Measurements from ENCODE around the gene GREB1.

DNA sequence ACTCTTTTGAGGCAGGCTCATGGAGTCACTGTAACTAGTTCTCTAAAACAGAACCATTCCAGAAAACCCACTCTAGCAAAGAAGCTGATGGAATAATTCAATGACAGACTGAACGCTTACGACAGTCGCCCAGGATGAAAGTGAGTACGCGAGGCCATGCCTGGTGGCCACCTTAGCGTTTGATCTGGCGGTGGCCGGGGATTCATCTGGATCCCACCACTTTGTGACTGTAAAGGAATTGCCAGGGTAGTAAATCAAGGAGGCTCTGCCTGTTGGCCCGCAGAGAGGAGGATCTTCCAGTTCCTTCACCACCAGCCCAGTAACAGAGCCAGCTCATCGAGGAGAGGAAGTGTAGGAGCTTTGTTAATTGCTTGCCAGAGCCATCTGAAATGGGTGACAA lies 34.6 kb downstream of the GREB1 start:
- no peak for TF ChIP-seq CTCF (IDR thresholded peaks at IDR 0.05)
- TF ChIP-seq EZH2 (IDR thresholded peaks at IDR 0.05; ENCODE audit: borderline replicate concordance, insufficient read depth, low read depth, low read length, poor library complexity, severe bottlenecking): no peak

Data from B cell (primary cell).